Glutamatergic neuron (in vitro differentiated cells): ENCODE data around the gene SLC12A1. TPM values are rescaled to one million over a fixed set of nuclear protein-coding genes. Genes with fewer than 3 reads are reported as not detected.

Experiments used
- DNase-seq: peaks from one replicate; pipeline ENCODE4 v3.0.0; 2022
- H3K27ac Mint-ChIP-seq: one replicate; pipeline ENCODE4 v1.8.0; 2020; ENCODE audit warnings: mild to moderate bottlenecking, mixed read lengths, inconsistent platforms; ENCODE audit not compliant: unreplicated experiment
- H3K27me3 Mint-ChIP-seq: one replicate; pipeline ENCODE4 v1.8.0; 2020; ENCODE audit warnings: mild to moderate bottlenecking, moderate library complexity, mixed read lengths, inconsistent platforms; ENCODE audit not compliant: unreplicated experiment
- H3K36me3 Mint-ChIP-seq: one replicate; pipeline ENCODE4 v1.8.0; 2020; ENCODE audit warnings: mild to moderate bottlenecking, mixed read lengths, inconsistent platforms; ENCODE audit not compliant: unreplicated experiment
- H3K4me1 Mint-ChIP-seq: one replicate; pipeline ENCODE4 v1.8.0; 2020; ENCODE audit warnings: mild to moderate bottlenecking, low read depth, mixed read lengths, inconsistent platforms; ENCODE audit not compliant: unreplicated experiment
- H3K4me3 Mint-ChIP-seq: one replicate; pipeline ENCODE4 v1.8.0; 2020; ENCODE audit warnings: mild to moderate bottlenecking, mixed read lengths, inconsistent platforms; ENCODE audit not compliant: unreplicated experiment
- H3K9me3 Mint-ChIP-seq: one replicate; pipeline ENCODE4 v1.8.0; 2020; ENCODE audit warnings: mild to moderate bottlenecking, moderate library complexity, mixed read lengths, inconsistent platforms; ENCODE audit not compliant: unreplicated experiment
- CTCF ChIP-seq: fragments of 200-600 bp; sonication (generic); IDR thresholded peaks from one replicate; pipeline ENCODE4 v1.5.0; 2021; ENCODE audit not compliant: partially characterized antibody, unreplicated experiment
- total RNA-seq: library from RNA; stranded (reverse); fragmentation: NEBNext Ultra II Directional; extraction: Animal tissue kit (Norgen Biotek cat#: 25700); gene quantifications from one replicate; pipeline ENCODE4 v1.2.1, GENCODE V29; 2021; ENCODE audit not compliant: unreplicated experiment

The SLC12A1 gene
- total RNA-seq, 1 donor from 2014 or later, result not detected

GRCh38 chr15:48333540-48333939, 127.4 kb downstream of the SLC12A1 start:
- Mint-ChIP-seq H3K9me3 (no peaks in the 10 kb centered on the region), H3K27me3 (no peaks in the 10 kb centered on the region), H3K36me3 (no peaks in the 10 kb centered on the region), H3K27ac (no peak overlapping the region), H3K4me1 (peaks cover 4% of the 10 kb centered on the region), H3K4me3 (no peak overlapping the region)
- no peak for TF ChIP-seq CTCF
- no peak for DNase-seq

GRCh38 chr15:48334260-48334659, 128.2 kb downstream of the SLC12A1 start:
- no peak for TF ChIP-seq CTCF
- Mint-ChIP-seq H3K27me3 (no peaks in the 10 kb centered on the region), H3K4me3 (no peak overlapping the region), H3K4me1 (peaks cover 4% of the 10 kb centered on the region), H3K27ac (no peak overlapping the region), H3K9me3 (no peaks in the 10 kb centered on the region), H3K36me3 (no peaks in the 10 kb centered on the region)
- DNase-seq, result no peak

GRCh38 chr15:48336940-48337339, 130.8 kb downstream of the SLC12A1 start:
- no peak for DNase-seq
- H3K9me3 Mint-ChIP-seq, result no peaks in the 10 kb centered on the region
- H3K4me1 Mint-ChIP-seq, result no peaks in the 10 kb centered on the region
- no peak overlapping the region for H3K4me3 Mint-ChIP-seq
- no peaks in the 10 kb centered on the region for H3K27me3 Mint-ChIP-seq
- H3K27ac Mint-ChIP-seq, result no peak overlapping the region
- peak; percentile 37 for TF ChIP-seq CTCF
- H3K36me3 Mint-ChIP-seq, result no peaks in the 10 kb centered on the region

- Mint-ChIP-seq H3K9me3 (no peaks in the 10 kb centered on the region), H3K27ac (no peak overlapping the region), H3K4me3 (no peak overlapping the region), H3K4me1 (no peaks in the 10 kb centered on the region), H3K36me3 (no peaks in the 10 kb centered on the region), H3K27me3 (no peaks in the 10 kb centered on the region)
- no peak for DNase-seq
- TF ChIP-seq CTCF, result no peak
Observed at GRCh38 chr15:48337607-48338006, 131.5 kb downstream of the SLC12A1 start.

GRCh38 chr15:48340111-48340510, 134.0 kb downstream of the SLC12A1 start:
- no peak for DNase-seq
- no peak overlapping the region for H3K27ac Mint-ChIP-seq
- H3K27me3 Mint-ChIP-seq, result no peaks in the 10 kb centered on the region
- H3K4me3 Mint-ChIP-seq, result no peak overlapping the region
- no peaks in the 10 kb centered on the region for H3K9me3 Mint-ChIP-seq
- no peak for TF ChIP-seq CTCF
- H3K4me1 Mint-ChIP-seq, result no peaks in the 10 kb centered on the region
- no peaks in the 10 kb centered on the region for H3K36me3 Mint-ChIP-seq
